SK-N-SH treated with all-trans-retinoic acid at 6 μM for 48 hours (cell line): ENCODE data around the gene TSHZ2.
"Not testable (repeated sequence)": the region's sequence is repeated elsewhere in the genome, so short reads cannot be mapped to it uniquely, and the experiment has no call there.

Experiments
- ATAC-seq: fragments of 200-7000 bp; cut with Tn5 transposase; 3 replicates; pipeline ENCODE4 v1.9.1; 2020; ENCODE audit warnings: mild to moderate bottlenecking, moderate library complexity
- ARNTL ChIP-seq: fragments of 450-650 bp; formaldehyde crosslinking; IDR thresholded peaks from 2 replicates; pipeline ENCODE4 v1.5.0; 2020; ENCODE audit warnings: low read depth, mild to moderate bottlenecking, moderate library complexity, borderline replicate concordance
- BACH2 ChIP-seq: fragments of 250-450 bp; sonication (Bioruptor Pico); IDR thresholded peaks from 2 replicates; pipeline ENCODE4 v1.9.0; 2021; ENCODE audit warnings: mild to moderate bottlenecking, borderline replicate concordance
- ESRRG ChIP-seq: fragments of 250-450 bp; sonication (Bioruptor Pico); IDR thresholded peaks from 2 replicates; pipeline ENCODE4 v1.6.1; 2021; ENCODE audit warnings: mild to moderate bottlenecking
- GLIS3 ChIP-seq: fragments of 250-450 bp; sonication (Bioruptor Pico); IDR thresholded peaks from 2 replicates; pipeline ENCODE4 v1.5.0; 2020; ENCODE audit warnings: mild to moderate bottlenecking, moderate library complexity
- ISL1 ChIP-seq: fragments of 250-450 bp; sonication (Bioruptor Pico); IDR thresholded peaks from 2 replicates; pipeline ENCODE4 v2.1.2; 2022; ENCODE audit warnings: mild to moderate bottlenecking, moderate library complexity
- POU6F1 ChIP-seq: fragments of 250-450 bp; sonication (Bioruptor Pico); IDR thresholded peaks from 2 replicates; pipeline ENCODE4 v1.8.0; 2021; ENCODE audit warnings: low read depth, mild to moderate bottlenecking, moderate library complexity, borderline replicate concordance
- PPARA ChIP-seq: fragments of 250-450 bp; sonication (Bioruptor Pico); IDR thresholded peaks from 2 replicates; pipeline ENCODE4 v1.5.0; 2020; ENCODE audit warnings: mild to moderate bottlenecking, borderline replicate concordance
- SNAI2 ChIP-seq: fragments of 250-450 bp; sonication (Bioruptor Pico); IDR thresholded peaks from 2 replicates; pipeline ENCODE4 v1.5.0; 2020; ENCODE audit warnings: mild to moderate bottlenecking, moderate library complexity
- TCF4 ChIP-seq: fragments of 250-450 bp; sonication (Bioruptor Pico); IDR thresholded peaks from 2 replicates; pipeline ENCODE4 v1.8.0; 2021; ENCODE audit warnings: mild to moderate bottlenecking, moderate library complexity, borderline replicate concordance
- TOX ChIP-seq: fragments of 250-450 bp; sonication (Bioruptor Pico); IDR thresholded peaks from 2 replicates; pipeline ENCODE4 v1.8.0; 2021; ENCODE audit warnings: mild to moderate bottlenecking, moderate library complexity, borderline replicate concordance
- ZFP3 ChIP-seq: fragments of 250-450 bp; sonication (Bioruptor Pico); IDR thresholded peaks from 2 replicates; pipeline ENCODE4 v1.5.0; 2020; ENCODE audit warnings: mild to moderate bottlenecking, moderate library complexity
- ZFP30 ChIP-seq: fragments of 450-650 bp; formaldehyde crosslinking; IDR thresholded peaks from 2 replicates; pipeline ENCODE4 v1.5.0; 2022; ENCODE audit warnings: mild to moderate bottlenecking, moderate library complexity
- ZNF565 ChIP-seq: fragments of 450-650 bp; formaldehyde crosslinking; conservative IDR thresholded peaks from 2 replicates; pipeline ENCODE4 v1.5.0; 2020; ENCODE audit warnings: low read depth, mild to moderate bottlenecking, moderate library complexity
- ZNF70 ChIP-seq: fragments of 450-650 bp; formaldehyde crosslinking; IDR thresholded peaks from 2 replicates; pipeline ENCODE4 v1.5.0; 2020; ENCODE audit warnings: mild to moderate bottlenecking, moderate library complexity
- ZNF8 ChIP-seq: fragments of 450-650 bp; formaldehyde crosslinking; IDR thresholded peaks from 2 replicates; pipeline ENCODE4 v1.5.0; 2020; ENCODE audit warnings: mild to moderate bottlenecking, moderate library complexity
- TF ChIP-seq, protein P1 (sequence below): fragments of 250-450 bp; sonication (Bioruptor Pico); IDR thresholded peaks from 2 replicates; pipeline ENCODE4 v1.5.0; 2020; ENCODE audit warnings: mild to moderate bottlenecking, moderate library complexity
- TF ChIP-seq, protein P2 (sequence below): fragments of 250-450 bp; sonication (Bioruptor Pico); IDR thresholded peaks from 2 replicates; pipeline ENCODE4 v1.5.1; 2020; ENCODE audit warnings: low read depth, mild to moderate bottlenecking, moderate library complexity
- TF ChIP-seq, protein P3 (sequence below): fragments of 250-450 bp; sonication (Bioruptor Pico); IDR thresholded peaks from 2 replicates; pipeline ENCODE4 v1.5.1; 2021; ENCODE audit warnings: mild to moderate bottlenecking, moderate library complexity

TSHZ2 gene

GRCh38 chr20:53468587-53468986 lies 496.4 kb downstream of the TSHZ2 start (continued):
- TF ChIP-seq, protein P1, sequence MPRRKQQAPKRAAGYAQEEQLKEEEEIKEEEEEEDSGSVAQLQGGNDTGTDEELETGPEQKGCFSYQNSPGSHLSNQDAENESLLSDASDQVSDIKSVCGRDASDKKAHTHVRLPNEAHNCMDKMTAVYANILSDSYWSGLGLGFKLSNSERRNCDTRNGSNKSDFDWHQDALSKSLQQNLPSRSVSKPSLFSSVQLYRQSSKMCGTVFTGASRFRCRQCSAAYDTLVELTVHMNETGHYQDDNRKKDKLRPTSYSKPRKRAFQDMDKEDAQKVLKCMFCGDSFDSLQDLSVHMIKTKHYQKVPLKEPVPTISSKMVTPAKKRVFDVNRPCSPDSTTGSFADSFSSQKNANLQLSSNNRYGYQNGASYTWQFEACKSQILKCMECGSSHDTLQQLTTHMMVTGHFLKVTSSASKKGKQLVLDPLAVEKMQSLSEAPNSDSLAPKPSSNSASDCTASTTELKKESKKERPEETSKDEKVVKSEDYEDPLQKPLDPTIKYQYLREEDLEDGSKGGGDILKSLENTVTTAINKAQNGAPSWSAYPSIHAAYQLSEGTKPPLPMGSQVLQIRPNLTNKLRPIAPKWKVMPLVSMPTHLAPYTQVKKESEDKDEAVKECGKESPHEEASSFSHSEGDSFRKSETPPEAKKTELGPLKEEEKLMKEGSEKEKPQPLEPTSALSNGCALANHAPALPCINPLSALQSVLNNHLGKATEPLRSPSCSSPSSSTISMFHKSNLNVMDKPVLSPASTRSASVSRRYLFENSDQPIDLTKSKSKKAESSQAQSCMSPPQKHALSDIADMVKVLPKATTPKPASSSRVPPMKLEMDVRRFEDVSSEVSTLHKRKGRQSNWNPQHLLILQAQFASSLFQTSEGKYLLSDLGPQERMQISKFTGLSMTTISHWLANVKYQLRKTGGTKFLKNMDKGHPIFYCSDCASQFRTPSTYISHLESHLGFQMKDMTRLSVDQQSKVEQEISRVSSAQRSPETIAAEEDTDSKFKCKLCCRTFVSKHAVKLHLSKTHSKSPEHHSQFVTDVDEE (CRISPR knock-in tag) = no peak
- TF ChIP-seq ZNF70 (no peak), PPARA (CRISPR knock-in tag) (no peak), SNAI2 (CRISPR knock-in tag) (no peak)
- TF ChIP-seq, all 23 proteins: peak for 0

- not testable (repeated sequence) for ATAC-seq
Observed at GRCh38 chr20:53472859-53473258, 500.7 kb downstream of the TSHZ2 start.

DNA sequence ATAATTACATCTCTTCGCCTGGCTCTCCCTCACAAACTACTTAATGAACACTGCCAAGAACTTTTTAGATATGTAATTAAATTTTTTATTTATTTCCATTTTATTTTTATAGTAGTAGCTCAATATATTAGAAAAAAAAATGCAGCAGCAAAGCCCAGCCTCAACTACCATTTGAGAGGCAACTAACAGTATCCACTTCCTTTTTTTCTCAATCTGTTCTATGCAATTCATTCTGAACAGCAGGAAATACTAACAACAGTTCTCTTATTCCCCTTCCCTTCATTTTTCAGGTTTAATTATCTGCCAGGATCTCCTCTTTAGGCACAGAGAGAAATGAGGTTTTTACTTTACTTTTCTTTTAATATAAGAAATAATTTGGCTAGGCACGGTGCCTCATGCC lies 508.8 kb downstream of the TSHZ2 start:
- ATAC-seq = no peak
- no peak for TF ChIP-seq GLIS3
- no peak for TF ChIP-seq ISL1 (CRISPR knock-in tag)
- TF ChIP-seq ZNF8 (CRISPR knock-in tag) = no peak
- TF ChIP-seq, protein P2, sequence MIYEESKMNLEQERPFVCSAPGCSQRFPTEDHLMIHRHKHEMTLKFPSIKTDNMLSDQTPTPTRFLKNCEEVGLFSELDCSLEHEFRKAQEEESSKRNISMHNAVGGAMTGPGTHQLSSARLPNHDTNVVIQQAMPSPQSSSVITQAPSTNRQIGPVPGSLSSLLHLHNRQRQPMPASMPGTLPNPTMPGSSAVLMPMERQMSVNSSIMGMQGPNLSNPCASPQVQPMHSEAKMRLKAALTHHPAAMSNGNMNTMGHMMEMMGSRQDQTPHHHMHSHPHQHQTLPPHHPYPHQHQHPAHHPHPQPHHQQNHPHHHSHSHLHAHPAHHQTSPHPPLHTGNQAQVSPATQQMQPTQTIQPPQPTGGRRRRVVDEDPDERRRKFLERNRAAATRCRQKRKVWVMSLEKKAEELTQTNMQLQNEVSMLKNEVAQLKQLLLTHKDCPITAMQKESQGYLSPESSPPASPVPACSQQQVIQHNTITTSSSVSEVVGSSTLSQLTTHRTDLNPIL (CRISPR knock-in tag) = no peak
- no peak for TF ChIP-seq ARNTL (CRISPR knock-in tag)
- TF ChIP-seq, protein P3, sequence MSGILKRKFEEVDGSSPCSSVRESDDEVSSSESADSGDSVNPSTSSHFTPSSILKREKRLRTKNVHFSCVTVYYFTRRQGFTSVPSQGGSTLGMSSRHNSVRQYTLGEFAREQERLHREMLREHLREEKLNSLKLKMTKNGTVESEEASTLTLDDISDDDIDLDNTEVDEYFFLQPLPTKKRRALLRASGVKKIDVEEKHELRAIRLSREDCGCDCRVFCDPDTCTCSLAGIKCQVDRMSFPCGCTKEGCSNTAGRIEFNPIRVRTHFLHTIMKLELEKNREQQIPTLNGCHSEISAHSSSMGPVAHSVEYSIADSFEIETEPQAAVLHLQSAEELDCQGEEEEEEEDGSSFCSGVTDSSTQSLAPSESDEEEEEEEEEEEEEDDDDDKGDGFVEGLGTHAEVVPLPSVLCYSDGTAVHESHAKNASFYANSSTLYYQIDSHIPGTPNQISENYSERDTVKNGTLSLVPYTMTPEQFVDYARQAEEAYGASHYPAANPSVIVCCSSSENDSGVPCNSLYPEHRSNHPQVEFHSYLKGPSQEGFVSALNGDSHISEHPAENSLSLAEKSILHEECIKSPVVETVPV (CRISPR knock-in tag) = no peak
- no peak for TF ChIP-seq SNAI2 (CRISPR knock-in tag)
- no peak for TF ChIP-seq TOX
- no peak for TF ChIP-seq BACH2
- no peak for TF ChIP-seq ZFP3 (CRISPR knock-in tag)
- TF ChIP-seq POU6F1 (CRISPR knock-in tag) = no peak
- no peak for TF ChIP-seq ZNF565 (CRISPR knock-in tag)
- TF ChIP-seq, all 23 proteins: peak for 0

GRCh38 chr20:53487461-53488200 lies 515.5 kb downstream of the TSHZ2 start:
- ATAC-seq = no peak
- TF ChIP-seq ISL1 (CRISPR knock-in tag) (no peak), TOX (no peak), ZFP30 (no peak), PPARA (CRISPR knock-in tag) (no peak), ZNF565 (CRISPR knock-in tag) (no peak), GLIS3 (no peak), ZFP3 (CRISPR knock-in tag) (no peak), TCF4 (CRISPR knock-in tag) (no peak), ESRRG (no peak)
- TF ChIP-seq, protein P2 (CRISPR knock-in tag) = no peak
